ENCODE results near the gene MAPT. TPM values are rescaled to one million over a fixed set of nuclear protein-coding genes. Genes with fewer than 3 reads are reported as not detected.

Gene MAPT
- total RNA-seq, 1 experiment from 2014 or later = 37.5 TPM

GRCh38 chr17:45992175-45992574 is 97.8 kb downstream of the MAPT start (continued):
- TF ChIP-seq MAX (IDR thresholded peaks at IDR 0.05) (no peak), RAD21 (IDR thresholded peaks at IDR 0.05; ENCODE audit: low read depth) (no peak)

- Histone ChIP-seq H3K9me3 (ENCODE audit: control insufficient read depth in 1 of 2, insufficient read depth in 1 of 2, low read depth in 1 of 2, low read length in 2 of 2) (no peaks in the 10 kb centered on the region), H4K20me1 (ENCODE audit: insufficient read depth) (no peaks in the 10 kb centered on the region), H3K79me2 (ENCODE audit: insufficient read depth, low read length) (no peaks in the 10 kb centered on the region), H2AFZ (ENCODE audit: low read depth, low read length, poor library complexity, severe bottlenecking) (no peak overlapping the region), H3K4me3 (replicated peaks in 1 of 2; ENCODE audit: low read depth in 1 of 2, low read length in 2 of 2) (no peak overlapping the region), H3K4me2 (ENCODE audit: low read length) (no peak overlapping the region), H3K36me3 (ENCODE audit: control insufficient read depth in 1 of 2, insufficient read depth in 2 of 2, low read length in 2 of 2) (no peaks in the 10 kb centered on the region), H3K9ac (ENCODE audit: low read length) (no peak overlapping the region), H3K9me2 (ENCODE audit: insufficient read depth) (no peaks in the 10 kb centered on the region), H3K27me3 (ENCODE audit: insufficient read depth, low read length) (no peaks in the 10 kb centered on the region), H3K4me1 (ENCODE audit: control insufficient read depth in 1 of 2, insufficient read depth in 2 of 2, low read length in 2 of 2) (no peaks in the 10 kb centered on the region), H3K27ac (ENCODE audit: low read depth, low read length) (no peak overlapping the region)
- CTCF ChIA-PET = no interaction called here
- ATAC-seq (peak; percentile 63), DNase-seq (ENCODE audit: low read depth, low spot score) (no peak)
- no peak for TF ChIP-seq EGR1 (IDR thresholded peaks at IDR 0.05; ENCODE audit: low read depth)
- TF ChIP-seq SP1 (IDR thresholded peaks at IDR 0.05; ENCODE audit: low read depth) = no peak
- TF ChIP-seq MAX (IDR thresholded peaks at IDR 0.05) = no peak
- TF ChIP-seq ZFX (IDR thresholded peaks at IDR 0.05) = no peak
- no peak for TF ChIP-seq RAD21 (IDR thresholded peaks at IDR 0.05; ENCODE audit: low read depth)
- no peak for TF ChIP-seq POLR2A (IDR thresholded peaks at IDR 0.05; ENCODE audit: borderline replicate concordance, extremely low read depth, insufficient read depth, insufficient read length)
- no peak for TF ChIP-seq ZNF274 (IDR thresholded peaks at IDR 0.05; ENCODE audit: low read depth, low read length)
- no peak for TF ChIP-seq JUND (IDR thresholded peaks at IDR 0.05)
- TF ChIP-seq ZBTB33 (IDR thresholded peaks at IDR 0.05; ENCODE audit: extremely low read depth, insufficient replicate concordance, low read length) = no peak
- no peak for TF ChIP-seq YY1 (IDR thresholded peaks at IDR 0.05; ENCODE audit: extremely low read depth, insufficient replicate concordance, low read depth, low read length)
- no peak for TF ChIP-seq EZH2 (IDR thresholded peaks at IDR 0.05)
- TF ChIP-seq EZH2phosphoT487 (IDR thresholded peaks at IDR 0.05; ENCODE audit: borderline replicate concordance) = no peak
- TF ChIP-seq SIN3A (IDR thresholded peaks at IDR 0.05; ENCODE audit: low read depth) = no peak
- no peak for TF ChIP-seq CTCF (IDR thresholded peaks at IDR 0.05 in 2 of 3, conservative IDR thresholded peaks at IDR 0.05 in 1 of 3; ENCODE audit: borderline replicate concordance in 1 of 3, insufficient read depth in 1 of 3, low read depth in 2 of 3, low read length in 2 of 3)
- no peak for TF ChIP-seq FOSL1 (IDR thresholded peaks at IDR 0.05; ENCODE audit: low read depth)
- no peak for TF ChIP-seq CEBPB (IDR thresholded peaks at IDR 0.05; ENCODE audit: low read depth)
- no peak for TF ChIP-seq SRF (IDR thresholded peaks at IDR 0.05; ENCODE audit: low read depth)
- no peak for TF ChIP-seq ELF1 (IDR thresholded peaks at IDR 0.05; ENCODE audit: borderline replicate concordance, low read depth)
- no TSS peak for BruUV-seq (replicated peaks)
- POLR2A ChIA-PET = no interaction called here
- intact Hi-C loops (cut with micrococcal nuclease) = no loop called here
- RAD21 ChIA-PET (ENCODE audit: low non-redundant PET in 1 of 2, low total read pairs in 2 of 2, uncharacterized antibody in 2 of 2, unreplicated experiment in 2 of 2) = no interaction called here
These were observed 98.5 kb downstream of the MAPT start for GRCh38 chr17:45992904-45993303.

Measured in HCT116 (cell line).